GM19463 (cell line): Measurements from ENCODE around the gene GATA5.

ENCODE experiments used
- ATAC-seq: cut with Tn5 transposase; IDR thresholded peaks from one replicate; pipeline ENCODE4 v1.9.1; 2021; ENCODE audit warnings: mild to moderate bottlenecking, moderate library complexity; ENCODE audit not compliant: unreplicated experiment

Gene GATA5

DNA sequence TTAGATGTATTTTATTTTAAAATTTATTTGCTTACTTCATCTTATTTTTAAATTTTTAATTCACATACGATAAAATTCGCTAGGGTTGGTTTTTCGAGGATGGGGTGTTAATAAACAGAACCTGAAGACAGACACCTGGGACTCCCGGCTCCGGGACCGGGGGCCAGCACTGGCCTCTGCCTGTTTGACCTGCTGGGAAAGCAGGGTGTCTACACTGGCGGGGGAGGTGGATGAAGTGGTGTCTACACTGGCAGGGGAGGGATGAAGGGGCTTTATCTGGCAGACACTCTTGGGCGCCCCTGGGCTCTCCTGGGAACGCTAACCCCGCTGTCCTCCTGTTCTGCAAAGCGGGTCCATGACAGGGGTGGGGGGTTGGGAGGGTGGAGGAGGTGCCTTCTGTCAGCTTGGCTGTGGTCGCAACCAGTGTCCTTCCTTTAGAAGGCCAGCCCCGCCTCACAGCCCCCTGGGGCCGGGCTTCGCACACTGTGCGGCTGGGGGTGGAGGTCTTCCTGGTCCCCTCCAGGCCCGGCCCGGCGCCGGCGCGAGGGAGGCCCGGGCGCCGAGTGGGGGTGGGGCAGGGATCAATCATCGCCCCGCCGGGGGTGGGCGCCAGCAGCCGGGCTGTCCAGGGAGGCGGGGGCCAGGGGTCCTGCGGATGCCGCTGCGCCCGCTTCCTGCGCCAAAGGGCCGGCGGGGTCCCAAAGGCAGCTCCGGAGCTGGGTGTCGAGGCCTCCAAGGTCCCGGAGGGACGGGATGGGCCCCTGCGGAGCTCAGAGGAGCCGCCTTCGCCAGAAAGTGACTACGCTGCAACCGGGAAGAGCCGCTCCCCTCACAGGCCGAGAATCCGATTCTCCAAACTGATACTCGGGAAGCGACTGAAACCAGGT lies 1.8 kb downstream of the GATA5 start:
- ATAC-seq: no peak

DNA sequence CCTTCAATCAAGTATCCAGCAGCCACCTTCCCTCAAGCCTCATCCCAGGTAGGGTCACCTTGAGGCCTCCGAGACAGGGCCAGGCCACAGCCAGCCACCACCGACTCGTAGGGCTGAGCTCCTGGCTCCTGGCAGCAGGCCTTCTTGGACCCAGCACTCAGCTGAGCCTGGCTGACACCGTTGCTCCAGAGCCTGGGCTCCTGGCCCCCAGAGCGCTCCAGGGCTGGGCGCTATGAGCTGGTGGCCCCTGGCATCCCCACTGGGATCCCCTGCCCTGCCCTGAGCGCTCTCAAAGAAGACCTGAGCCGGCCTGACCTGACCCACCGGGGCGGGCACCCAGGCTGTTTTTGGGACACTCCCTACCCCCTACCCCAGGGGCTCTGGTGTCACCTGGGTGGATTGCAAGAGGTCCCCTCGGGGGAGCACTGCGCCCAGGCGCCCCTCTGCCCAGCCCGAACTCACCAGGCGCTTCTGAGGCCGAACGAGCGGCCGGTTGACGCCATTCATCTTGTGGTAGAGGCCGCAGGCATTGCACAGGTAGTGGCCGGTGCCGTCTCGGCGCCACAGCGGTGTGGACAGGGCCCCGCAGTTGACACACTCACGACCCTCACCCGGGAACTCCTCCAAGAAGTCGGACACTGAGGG lies 2.7 kb downstream of the GATA5 start:
- no peak for ATAC-seq

DNA sequence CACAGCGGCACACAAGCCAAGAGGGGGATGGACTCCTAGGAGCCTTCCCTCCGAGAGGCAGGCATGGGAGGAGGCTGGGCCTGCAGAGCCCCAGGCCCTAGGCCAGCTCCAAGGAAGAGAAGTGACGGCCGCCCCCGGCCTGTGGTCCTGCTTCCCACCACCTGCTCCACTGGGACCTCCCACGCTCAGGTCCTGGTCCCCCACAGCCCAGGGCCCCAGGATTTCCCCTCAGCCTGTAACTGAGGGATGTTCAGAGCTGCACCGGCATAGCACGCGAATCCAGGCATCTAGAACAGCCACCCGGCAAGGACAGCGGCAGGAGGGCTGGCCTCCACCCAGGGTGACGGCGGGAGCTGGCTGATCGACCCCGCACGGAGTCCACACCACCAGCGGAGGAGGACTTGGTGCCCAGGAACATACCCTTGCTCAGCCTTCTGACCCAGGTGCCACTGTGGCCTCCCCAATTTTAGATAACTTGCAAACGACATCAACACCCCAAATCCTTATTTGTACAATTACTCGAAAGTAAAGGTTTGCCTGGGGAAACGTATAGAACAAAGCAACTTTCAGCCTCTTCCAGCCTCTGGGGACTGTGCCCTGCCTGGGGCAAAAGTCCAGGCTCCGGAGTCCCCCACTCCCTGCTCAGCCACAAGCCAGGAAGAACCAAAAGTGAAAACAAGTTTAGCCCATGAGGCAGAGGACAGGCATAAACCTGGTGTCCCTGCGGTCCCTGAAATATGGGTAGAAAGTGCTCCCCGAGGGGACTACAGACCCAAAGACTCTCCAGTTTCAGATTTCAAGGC lies 3.5 kb downstream of the GATA5 start:
- no peak for ATAC-seq

DNA sequence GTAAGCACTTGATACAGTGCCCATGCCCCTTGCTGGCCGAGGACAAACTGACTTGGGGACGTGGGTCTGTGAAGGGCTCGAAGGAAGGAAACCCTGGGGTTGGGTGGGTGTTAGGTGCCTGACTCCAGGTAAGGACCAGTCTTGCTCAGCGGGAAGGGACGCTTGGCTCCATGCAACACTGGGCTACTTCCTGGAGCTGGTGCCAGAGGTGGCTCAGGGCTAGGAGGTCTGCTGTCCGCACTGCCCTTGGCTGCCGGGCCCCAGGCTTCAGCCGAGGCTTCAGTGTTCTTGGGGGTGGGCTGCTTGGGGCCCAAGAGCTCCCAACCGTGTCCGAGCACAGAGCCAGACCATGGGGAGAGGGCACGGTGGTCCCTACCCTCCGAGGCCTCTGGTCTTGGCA lies 5.3 kb downstream of the GATA5 start:
- no peak for ATAC-seq

DNA sequence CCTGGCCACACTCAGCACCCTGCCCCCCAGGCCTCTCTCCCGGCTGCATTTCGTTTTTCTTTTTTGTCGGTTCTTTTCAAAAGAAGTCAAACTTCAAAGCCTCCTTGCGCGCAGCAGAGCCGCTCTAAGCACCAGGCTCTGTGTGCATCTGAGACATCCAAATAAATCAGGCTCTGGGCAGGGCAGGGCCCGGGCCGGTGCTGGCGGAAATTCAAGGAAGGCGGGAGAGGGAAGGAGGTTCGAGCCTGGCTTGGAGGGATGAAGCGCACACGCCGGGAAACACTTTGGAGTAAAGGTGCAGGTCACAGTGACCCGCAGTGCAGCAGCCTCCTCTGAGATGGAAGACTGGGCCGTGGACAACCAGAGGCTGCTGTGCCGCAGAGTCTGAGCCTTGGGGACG lies 5.8 kb downstream of the GATA5 start:
- no peak for ATAC-seq

DNA sequence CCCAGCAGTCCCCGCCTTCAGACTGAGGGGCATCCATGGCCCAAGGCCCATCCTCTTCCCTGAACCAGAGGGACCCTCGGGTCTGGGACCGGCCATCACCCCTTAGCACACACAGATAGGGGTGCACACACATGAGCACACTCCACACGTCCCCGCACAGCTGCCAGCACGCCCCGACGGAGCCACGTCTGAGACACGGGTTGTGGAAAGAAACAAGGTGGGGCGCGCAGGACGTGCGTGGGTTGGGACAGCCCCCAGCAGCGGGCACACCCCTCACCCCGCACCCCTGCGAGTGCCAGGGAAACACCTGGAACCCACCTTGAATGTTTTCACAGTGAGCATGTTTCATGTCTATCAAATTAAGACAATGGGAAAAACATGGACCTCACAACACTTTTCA lies 6.4 kb downstream of the GATA5 start:
- ATAC-seq: no peak

DNA sequence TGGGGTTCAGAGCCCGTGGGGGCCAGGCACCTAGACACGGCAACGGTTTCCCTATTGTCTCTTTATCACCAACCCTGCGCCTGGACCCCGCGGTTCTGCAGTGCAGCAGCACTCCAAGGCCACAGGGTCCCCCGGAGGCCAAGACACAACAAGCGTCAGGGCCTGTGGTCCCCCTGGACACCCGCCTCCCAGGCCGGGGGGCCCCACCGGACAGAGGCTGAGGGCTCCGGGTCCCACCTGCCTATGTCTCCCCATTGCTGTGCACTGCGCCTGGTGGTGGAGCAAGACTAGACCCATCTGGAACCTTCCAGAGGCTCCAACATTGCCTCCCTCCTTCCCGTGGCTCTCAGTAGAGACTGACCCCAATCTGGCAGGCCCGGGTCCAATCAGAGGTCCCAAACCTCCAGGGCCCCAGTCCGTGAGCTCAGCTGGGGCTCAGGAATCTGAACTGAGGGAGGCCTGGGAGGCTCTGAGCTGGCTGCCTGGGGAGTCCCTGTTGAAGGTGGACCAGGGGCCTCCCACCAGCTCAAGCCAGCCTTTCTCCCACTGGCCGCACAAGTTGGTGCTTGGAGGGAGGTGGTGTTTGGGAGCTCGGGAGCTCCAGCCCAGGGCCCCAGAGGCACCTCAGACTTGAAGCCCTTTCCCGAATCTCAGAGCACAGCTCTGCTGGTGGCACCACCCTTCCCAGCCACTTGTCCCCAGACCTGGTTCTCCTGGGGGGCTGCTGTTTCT lies 8.8 kb downstream of the GATA5 start:
- ATAC-seq: no peak

DNA sequence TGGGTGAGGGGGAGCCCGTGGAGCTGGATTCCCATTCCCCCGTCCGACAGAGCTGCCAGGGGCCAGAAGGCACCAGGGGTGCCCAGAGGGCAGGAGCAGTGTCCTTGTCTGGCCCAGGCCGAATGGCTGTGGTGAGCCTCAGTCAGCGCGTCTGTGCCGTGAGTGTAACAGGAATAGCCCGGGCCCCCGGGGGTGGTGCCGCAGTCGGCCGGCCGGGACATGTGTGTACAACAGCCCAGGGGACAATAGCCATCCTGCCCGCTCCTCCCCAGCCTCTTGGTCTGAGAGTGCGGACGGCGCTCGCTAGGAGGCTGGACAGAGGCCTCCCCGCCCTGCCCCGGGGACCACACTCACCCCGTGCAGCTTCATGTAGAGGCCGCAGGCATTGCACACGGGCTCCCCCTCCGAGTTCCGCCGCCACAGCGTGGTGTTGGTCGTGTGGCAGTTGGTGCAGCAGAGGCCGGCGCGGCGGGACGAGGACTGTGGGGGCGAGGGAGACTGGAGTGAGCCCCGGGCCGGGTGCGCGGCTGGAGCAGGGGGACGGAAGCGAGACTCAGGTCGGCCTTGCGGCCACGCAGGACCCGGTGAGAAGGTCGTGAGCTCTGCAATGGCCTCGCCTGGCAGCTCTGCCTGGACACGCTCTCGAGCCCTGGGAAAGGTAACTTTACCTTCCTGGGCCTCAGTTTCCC lies 9.6 kb downstream of the GATA5 start:
- ATAC-seq: no peak

DNA sequence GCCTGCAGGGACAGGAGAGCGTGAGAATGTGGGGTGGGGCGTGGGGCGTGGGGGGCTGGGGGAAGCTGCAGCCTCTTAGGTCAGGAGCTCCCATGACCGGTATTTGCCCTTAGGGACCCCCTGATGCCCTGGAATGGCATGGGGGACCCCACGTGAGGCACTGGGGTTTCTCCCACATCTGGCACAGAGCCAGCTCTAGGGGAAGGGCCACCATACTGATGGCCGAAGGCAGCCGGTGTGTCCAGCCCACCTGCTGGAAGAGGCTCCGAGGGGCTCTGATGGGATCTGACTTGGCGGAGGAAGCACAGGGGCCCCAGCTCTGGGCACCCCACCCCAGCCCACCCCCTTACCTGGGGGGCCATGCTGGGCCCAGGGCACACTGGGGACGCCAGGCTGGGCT lies 10.8 kb downstream of the GATA5 start:
- no peak for ATAC-seq

DNA sequence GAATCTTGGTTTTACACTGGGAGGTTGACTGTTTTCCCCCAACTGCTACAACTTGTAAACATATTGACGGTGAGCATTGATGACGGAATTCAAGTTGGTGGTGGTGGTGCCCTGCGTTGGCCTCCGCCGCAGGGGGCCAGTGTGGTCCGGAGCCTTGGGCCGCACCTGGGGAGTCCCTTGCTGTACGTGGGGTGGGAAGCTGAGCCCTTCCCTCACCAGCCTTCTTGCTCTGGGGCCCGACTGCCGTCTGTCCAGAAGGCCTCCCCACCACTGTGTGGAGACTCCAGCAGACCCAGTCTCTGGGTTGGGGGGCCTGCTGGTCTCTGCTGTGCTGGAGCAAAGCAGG lies 11.4 kb downstream of the GATA5 start:
- ATAC-seq: no peak

DNA sequence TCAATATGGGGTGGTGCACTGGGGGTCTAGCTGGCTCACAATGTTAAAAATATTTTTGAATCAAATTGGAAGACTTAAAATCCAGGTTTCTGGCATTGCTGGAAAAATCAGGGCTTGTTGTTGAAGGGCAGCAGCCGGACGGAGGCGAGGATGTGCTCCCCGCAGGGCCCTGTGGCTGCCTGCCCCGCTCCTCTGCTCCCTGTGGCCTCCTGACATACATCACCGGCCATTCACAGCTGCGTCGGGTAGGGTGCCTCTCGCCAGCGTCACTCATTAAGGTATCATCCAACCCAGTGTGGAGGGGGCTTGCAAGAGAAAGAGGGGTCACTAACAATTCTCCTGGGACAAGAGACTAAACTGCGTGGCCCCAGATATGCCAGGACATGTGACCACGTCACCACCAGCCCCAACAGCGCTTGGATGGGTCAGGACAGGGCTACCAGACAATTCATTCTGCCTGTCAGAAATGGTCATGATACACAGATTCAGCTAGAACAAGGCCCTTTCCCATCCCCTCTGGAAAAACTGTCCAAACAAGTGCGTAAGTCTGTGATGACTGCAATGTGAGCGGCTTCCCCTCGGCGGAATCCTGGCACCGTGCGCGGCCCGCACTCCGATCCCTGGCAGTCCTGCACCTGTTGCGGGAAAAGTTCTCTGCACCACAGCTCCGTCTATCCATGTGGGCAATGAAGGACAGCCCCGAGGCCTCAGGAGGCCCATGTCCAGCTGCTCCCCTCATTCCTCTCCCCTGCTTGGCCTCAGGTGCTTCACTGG lies 12.0 kb downstream of the GATA5 start:
- no peak for ATAC-seq

DNA sequence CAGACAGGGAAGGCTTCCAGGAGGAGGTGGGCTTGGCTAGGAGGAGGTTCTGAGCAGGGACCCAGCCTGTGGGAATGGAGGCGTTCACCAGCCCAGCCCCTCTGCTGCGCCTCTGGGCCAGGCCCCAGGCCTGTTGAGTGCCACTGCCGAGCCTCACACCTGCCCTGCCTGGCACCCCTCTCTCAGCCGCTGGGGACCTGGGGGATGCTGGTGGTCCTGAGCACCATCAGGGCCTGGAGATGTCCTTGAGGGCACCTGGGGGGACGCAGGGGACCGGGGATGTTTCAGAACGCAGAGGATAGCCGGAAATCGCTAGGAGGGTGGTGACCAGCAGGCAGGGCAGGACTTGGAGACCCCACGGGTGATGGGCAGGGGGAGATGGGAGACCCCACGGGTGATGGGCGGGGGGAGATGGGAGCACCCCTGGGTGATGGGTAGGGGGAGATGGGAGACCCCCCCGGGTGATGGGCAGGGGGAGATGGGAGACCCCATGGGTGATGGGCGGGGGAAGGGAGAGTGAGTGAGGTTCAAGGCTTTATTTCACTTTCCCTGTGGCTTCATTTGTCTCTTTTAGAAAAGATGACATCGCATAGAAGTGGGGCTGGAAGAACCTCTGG lies 12.7 kb downstream of the GATA5 start:
- ATAC-seq: no peak

DNA sequence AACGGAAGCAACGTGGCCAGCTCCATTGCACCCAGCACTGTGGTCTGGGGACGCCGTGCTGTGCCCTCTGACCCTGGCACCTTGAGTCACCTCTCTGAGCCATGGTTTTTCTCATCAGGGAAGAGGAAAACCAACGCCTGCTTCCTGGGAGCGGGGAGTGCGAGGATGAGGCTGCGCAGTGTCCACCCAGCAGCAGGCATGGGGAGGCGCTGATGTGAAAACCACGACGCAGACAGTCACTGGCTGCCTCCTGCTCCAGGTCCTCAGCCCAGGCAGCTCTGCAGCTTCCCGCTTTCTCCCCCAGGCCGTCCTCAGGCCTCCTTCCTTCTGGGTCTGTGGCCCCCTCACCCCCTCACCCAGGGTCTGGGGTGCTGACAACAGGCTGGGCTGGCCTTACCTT lies 14.0 kb downstream of the GATA5 start:
- no peak for ATAC-seq

DNA sequence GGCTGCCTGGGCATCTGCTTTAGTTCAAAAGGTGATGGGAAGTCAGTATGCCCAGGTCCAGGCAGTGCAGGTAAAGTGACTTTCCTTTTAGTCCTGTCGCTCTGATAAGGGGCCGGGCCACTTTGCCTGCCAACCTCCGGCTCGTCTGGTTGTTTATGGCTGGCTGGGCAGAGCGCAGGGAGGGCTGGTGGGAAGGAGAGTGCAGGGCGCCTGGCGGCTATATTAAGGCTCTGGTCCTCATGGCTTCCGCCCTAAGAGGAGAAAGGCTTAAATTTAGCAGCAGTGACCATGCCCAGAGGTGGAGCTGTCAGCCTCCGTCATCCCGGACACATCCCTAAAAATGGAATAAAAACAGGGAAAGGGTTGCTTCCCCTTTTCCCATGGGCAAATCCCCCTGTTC lies 14.6 kb downstream of the GATA5 start:
- ATAC-seq: no peak

DNA sequence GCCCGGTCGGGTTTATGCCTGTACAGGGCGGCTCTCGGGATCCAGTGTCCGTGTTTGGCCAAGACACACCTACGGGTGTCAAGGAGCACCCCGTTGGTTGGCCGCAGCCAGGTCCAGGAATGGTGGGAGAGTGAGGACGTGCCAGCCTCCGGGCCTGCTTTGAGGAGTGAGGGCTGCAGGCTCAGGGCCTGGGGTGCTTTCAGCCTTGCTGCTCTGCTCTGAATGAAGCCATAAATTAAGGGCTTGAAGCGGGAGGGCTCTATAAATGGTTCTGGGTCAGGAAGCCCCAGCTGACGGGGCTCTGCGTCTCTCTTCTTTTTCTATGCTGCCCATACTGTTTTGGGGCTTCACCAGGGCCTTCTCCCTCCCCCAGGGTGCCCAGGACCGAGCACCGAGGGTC lies 15.1 kb downstream of the GATA5 start:
- ATAC-seq: no peak

DNA sequence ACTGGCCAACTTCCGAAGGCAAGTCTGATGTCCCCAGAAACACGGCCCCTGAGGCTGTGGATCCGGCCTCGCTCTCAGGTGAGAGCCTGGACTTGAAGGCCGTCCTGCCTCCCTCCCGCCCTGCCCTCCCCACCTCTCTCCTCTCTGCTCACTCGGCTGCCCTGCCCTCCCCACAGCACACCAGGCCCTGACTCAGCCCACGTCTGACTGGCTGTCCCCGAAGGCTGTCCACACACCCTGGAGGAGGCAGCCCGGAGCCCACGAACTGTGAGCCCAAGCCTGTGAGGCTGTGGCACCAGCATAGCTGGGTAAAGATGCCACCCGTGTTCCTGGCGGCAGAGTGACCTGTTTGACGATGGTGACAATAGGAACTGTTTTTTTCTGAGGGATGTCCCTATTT lies 16.3 kb downstream of the GATA5 start:
- ATAC-seq: no peak

DNA sequence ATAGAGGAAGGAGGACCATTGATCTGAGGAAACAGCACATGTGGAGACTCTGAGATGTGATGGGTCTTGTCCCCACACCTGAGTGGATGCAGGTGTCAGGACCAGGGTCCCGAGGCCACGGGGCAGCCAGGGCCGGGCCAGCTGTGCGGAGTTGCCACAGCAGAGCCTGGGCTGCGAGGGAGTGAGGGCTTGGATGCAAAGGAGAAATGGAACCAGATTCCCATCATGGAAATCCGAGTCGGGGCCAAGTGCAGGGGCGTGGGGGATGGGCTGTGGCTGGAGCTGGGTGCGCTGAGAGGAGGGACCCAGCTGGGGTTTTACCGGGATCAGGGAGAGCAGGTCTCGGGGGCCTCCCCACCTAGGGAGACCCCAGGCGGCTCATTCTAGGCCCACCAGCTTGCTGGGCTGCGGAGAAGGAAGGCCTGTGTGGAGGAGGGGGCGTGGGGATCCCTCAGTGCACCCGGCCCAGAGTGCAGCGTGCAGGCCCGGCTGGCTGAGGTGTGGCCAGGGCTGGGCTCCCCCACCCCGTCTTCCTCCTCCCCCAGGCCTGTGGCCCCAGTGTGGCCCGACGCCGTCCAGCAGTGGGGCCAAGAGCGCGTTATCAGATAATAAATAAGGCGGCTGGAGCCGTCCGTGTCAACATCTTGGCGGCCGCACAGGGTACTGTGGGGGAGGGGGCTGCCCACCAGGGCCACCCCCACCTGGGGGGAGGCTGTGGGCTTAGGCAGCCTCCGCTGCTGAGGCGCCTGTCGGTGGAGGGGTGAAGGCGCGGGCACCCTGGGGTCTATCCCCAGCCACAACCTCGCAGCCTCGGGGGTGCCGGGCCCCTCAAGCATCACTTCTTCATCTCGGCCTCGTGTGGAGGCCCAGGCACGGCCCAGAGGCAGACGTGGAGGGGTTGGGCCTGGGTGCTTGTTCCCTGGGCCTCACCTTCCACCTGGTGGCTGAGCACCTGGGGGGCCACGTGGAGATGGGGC lies 17.2 kb downstream of the GATA5 start:
- ATAC-seq: no peak

DNA sequence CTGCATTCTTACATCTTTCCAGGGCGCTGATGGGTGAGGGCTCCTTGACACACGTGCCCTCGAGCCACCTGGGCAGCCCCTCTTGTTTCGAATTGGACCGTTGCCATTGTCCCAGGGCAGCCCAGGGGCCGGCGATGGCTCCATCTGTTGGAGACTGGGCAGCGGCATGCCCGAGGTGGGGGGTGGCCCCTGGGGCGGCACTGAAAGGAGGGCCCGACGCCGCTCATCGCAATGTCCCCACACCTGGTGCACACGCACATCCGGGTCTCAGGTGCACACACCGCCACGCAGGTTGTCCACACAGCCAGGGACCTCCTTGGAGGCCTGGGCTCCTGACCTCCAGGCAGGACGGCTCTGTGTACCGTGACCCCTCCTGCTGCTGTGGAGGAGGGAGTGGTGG lies 18.0 kb downstream of the GATA5 start:
- ATAC-seq: no peak
